Erythroblast (primary cell): Measurements from ENCODE around the gene KCNMB2.

ENCODE experiments used
- GATA1 ChIP-seq: IDR thresholded peaks from 2 replicates; pipeline ENCODE4 v1.6.1; 2011; ENCODE audit warnings: low read depth, mild to moderate bottlenecking, control low read depth, low read length, moderate library complexity
- POLR2A ChIP-seq: IDR thresholded peaks from 2 replicates; pipeline ENCODE4 v1.6.1; 2011; ENCODE audit warnings: mild to moderate bottlenecking, low read length

GRCh38 chr3:178586076-178586475 is 49.8 kb downstream of the KCNMB2 start:
- no peak for TF ChIP-seq POLR2A
- no peak for TF ChIP-seq GATA1
